Right atrium auricular region (tissue), 2 donors: ENCODE data around the gene FCHO1. TPM values are rescaled to one million over a fixed set of nuclear protein-coding genes. Genes with fewer than 3 reads are reported as not detected.
A peak's percentile ranks its signal among the peaks of the same experiment; 100 is the strongest.

Experiments used
- DNase-seq: peaks from one replicate; pipeline ENCODE4 v3.0.0-alpha.2; 2019; ENCODE audit warnings: low spot score
- H3K27ac ChIP-seq, 2 donors: fragments of 200-600 bp; sonication (generic); 1 replicate in 1 of 2; 2 replicates in 1 of 2; pipeline ENCODE4 v1.5.1; 2016 to 2019
- H3K27me3 ChIP-seq, 2 donors: fragments of 200-600 bp; sonication (generic); one replicate each; pipeline versions ENCODE4 v1.5.1 to v1.6.0; 2017 to 2019
- H3K36me3 ChIP-seq: fragments of 200-600 bp; sonication (generic); one replicate; pipeline ENCODE4 v1.5.1; 2016
- H3K4me1 ChIP-seq, 2 donors: fragments of 200-600 bp; sonication (generic); one replicate each; pipeline versions ENCODE4 v1.5.1 to v1.6.0; 2017 to 2019
- H3K4me3 ChIP-seq, 2 donors: fragments of 200-600 bp; sonication (generic); 1 replicate in 1 of 2; 2 replicates in 1 of 2; pipeline ENCODE4 v1.5.1; 2017 to 2019; ENCODE audit warnings: mild to moderate bottlenecking in 1 of 2, moderate library complexity in 1 of 2
- H3K9me3 ChIP-seq, 2 donors: fragments of 200-600 bp; sonication (generic); one replicate each; pipeline ENCODE4 v1.5.1; 2019
- CTCF ChIP-seq, 2 donors: fragments of 200-600 bp; sonication (generic); IDR thresholded peaks; one replicate each; pipeline ENCODE4 v1.5.1; 2019; ENCODE audit warnings: antibody characterized with exemption in 2 of 2
- total RNA-seq, 2 donors: library from RNA; depleted of rRNA; stranded (reverse); fragments of >200 nt; gene quantifications; one replicate each; pipeline ENCODE4 v1.1.0, GENCODE V29; 2016

Gene FCHO1
- total RNA-seq, 2 donors from 2014 or later = 0.19 to 1.3 TPM

GRCh38 chr19:17737690-17738153, 13.6 kb upstream of the FCHO1 start:
- Histone ChIP-seq H3K36me3 (peaks cover 30% of the 10 kb centered on the region), H3K27me3 (no peaks in the 10 kb centered on the region), H3K4me3 (no peak overlapping the region), H3K4me1 (no peaks in the 10 kb centered on the region), H3K27ac (no peak overlapping the region), H3K9me3 (no peaks in the 10 kb centered on the region)
- no peak for TF ChIP-seq CTCF (IDR thresholded peaks at IDR 0.05)
- no peak for DNase-seq

DNA sequence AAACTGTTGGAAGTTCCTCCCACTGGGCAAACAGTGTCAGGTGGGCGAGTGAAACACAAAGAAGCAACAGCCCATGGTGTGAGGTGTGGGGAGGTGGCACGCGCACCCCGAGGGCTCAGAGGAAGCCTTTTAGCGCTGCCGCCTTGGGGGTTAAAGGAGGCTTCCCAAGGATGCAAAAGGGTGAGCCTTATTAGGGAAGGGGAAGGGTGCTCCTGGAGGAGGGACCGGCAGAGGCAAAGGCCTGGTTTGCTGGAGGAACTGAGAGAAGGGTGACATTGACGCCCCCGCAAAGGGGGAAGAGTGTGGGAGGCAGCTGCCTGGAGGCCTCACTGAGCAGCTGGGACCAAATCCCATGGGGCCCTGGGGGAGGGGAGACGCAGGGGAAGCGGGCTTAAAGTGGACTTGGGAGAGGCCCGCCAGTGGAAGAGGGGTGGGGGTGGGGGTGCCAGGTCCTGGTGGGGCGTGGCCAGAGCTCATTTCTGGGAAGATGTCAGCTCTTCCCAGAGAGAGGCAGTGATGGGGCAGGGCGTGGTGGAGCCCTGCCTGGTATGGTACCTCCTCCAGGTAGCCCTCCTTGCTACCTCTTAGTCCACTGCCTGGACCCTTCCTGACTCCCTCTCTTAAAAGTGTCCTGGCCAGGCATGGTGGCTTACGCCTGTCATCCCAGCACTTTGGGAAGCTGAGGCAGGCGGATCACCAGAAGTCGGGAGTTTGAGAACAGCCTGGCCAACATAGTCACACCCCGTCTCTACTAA, 12.0 kb upstream of the FCHO1 start:
- no peak for TF ChIP-seq CTCF (IDR thresholded peaks at IDR 0.05)
- Histone ChIP-seq H3K27me3 (no peaks in the 10 kb centered on the region), H3K9me3 (no peaks in the 10 kb centered on the region), H3K4me1 (no peaks in the 10 kb centered on the region), H3K4me3 (no peak overlapping the region), H3K36me3 (peaks cover 16% of the 10 kb centered on the region), H3K27ac (no peak overlapping the region)
- no peak for DNase-seq

DNA sequence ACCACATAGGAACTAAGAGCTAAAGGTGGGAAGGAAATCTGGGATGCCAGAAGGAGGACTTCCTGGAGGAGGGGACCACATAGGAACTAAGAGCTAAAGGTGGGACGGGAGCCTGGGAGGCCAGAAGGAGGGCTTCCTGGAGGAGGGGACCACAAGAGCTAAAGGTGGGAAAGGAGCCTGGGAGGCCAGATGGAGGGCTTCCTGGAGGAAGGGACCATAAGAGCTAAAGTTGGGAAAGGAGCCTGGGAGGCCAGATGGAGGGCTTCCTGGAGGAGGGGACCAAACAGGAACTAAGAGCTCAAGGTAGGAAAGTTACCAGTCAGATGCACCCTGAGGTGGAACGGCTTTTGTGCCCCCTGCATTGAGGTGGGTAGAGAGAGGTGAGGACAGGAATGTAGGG, 9.8 kb upstream of the FCHO1 start:
- H3K36me3 ChIP-seq = peaks cover 5% of the 10 kb centered on the region
- DNase-seq = no peak
- no peaks in the 10 kb centered on the region for H3K4me1 ChIP-seq
- H3K4me3 ChIP-seq = no peak overlapping the region
- no peaks in the 10 kb centered on the region for H3K27me3 ChIP-seq
- no peak for TF ChIP-seq CTCF (IDR thresholded peaks at IDR 0.05)
- no peaks in the 10 kb centered on the region for H3K9me3 ChIP-seq
- H3K27ac ChIP-seq = no peak overlapping the region

DNA sequence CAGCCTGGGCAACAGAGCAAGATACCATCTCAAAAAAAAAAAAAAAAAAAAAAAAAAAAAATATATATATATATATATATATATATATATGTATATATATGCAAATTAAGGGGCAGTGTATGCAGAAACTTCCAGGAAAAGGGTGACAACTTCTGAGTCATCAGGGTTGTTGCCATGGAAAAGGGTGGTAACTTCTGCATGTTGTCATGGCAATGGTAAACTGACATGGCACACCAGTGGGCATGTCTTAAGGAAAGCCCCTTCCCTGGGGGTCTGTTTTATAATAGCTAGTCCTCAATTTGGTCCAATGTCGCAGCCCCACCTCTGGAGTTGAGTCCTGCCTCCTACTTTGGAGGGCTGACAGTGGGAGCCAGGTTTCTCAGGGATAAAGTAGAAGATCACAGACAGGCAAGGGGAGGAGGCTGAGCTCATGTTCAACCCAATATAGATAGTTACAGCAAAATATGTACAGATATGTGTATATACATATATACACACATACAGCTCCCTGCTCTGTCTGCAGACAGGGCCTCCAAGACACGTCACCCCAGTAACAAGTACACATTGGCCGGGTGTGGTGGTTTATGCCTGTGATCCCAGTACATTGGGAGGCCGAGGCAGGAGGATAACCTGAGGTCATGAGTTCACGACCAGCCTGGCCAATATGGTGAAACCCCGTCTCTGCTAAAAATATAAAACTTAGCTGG, 7.2 kb upstream of the FCHO1 start:
- H3K27ac ChIP-seq = no peak overlapping the region
- no peaks in the 10 kb centered on the region for H3K9me3 ChIP-seq
- no peaks in the 10 kb centered on the region for H3K36me3 ChIP-seq
- no peak for DNase-seq
- H3K27me3 ChIP-seq = no peaks in the 10 kb centered on the region
- no peak overlapping the region for H3K4me3 ChIP-seq
- peaks cover 0 to 15% of the 10 kb centered on the region in 2 donors for H3K4me1 ChIP-seq
- no peak for TF ChIP-seq CTCF (IDR thresholded peaks at IDR 0.05)

DNA sequence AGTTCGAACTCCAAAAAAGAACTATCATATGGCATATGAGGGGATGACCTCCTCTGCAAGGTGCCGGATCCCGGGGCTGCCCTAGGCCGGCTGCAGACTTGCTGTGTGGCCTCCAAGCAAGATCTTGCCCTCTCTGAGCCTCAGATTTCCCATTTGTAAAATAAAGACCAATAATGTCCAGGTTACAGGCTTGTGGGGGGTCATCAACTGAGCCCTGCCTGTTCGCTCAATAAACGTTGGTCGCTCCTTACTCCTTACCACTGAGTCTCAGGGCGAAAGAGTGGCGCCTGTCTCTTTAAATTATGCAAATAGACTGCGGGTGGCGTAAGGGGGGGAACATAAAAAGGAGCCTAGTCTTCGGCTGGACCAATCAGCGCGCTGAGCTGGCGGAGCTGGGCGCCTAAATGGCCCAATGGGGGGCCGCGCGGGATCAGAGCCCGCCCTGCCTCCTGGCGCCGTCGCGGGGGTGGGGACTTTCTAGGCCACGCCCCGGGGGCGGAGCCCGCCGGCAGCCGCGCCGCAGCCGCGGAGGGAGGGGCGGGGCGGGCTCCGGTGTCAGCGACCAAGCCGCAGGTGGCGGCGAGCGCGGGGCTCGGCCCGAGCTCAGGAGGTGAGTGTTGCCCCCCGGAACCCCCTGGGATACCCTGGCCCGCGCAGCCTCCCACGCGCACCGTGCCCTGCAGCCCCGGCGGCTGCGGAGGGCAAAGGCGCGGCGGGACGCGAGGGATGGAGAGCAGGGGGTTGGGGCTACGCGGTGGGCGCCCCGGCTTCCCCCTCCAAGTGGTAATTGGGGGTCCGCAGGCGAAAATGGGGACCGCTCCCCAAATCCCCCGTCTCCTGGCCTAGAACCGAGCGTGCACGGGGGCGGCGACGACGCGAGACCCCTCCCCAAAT, 3.8 kb upstream of the FCHO1 start:
- peak overlapping the region in 1 of 2 donors; percentile 56 for H3K4me3 ChIP-seq
- no peaks in the 10 kb centered on the region for H3K9me3 ChIP-seq
- no peaks in the 10 kb centered on the region for H3K36me3 ChIP-seq
- H3K27ac ChIP-seq = no peak overlapping the region
- DNase-seq = peak; percentile 89
- no peak for TF ChIP-seq CTCF (IDR thresholded peaks at IDR 0.05)
- H3K27me3 ChIP-seq = no peaks in the 10 kb centered on the region
- H3K4me1 ChIP-seq = peaks cover 0 to 15% of the 10 kb centered on the region in 2 donors
